Esophagus (tissue), 2 donors: Measurements from ENCODE around the gene CEP20. TPM values are rescaled to one million over a fixed set of nuclear protein-coding genes. Genes with fewer than 3 reads are reported as not detected.

Experiments
- H3K27ac ChIP-seq, 2 donors: one replicate each; pipeline ENCODE4 v1.5.1; 2013; ENCODE audit warnings: low read depth in 2 of 2, mild to moderate bottlenecking in 2 of 2, inconsistent platforms in 1 of 2, low read length in 1 of 2, moderate library complexity in 1 of 2
- H3K27me3 ChIP-seq, 2 donors: one replicate each; pipeline ENCODE4 v1.6.1; 2013; ENCODE audit warnings: low read length in 2 of 2, control low read depth in 1 of 2, mild to moderate bottlenecking in 1 of 2; ENCODE audit not compliant: insufficient read depth in 2 of 2, control insufficient read depth in 1 of 2
- H3K36me3 ChIP-seq, 2 donors: one replicate each; pipeline ENCODE4 v1.6.1; 2013; ENCODE audit warnings: low read length in 1 of 2; ENCODE audit not compliant: control insufficient read depth in 2 of 2, insufficient read depth in 2 of 2
- H3K4me1 ChIP-seq, 2 donors: one replicate each; pipeline ENCODE4 v1.6.1; 2013; ENCODE audit warnings: low read length in 1 of 2; ENCODE audit not compliant: control insufficient read depth in 2 of 2, insufficient read depth in 2 of 2
- H3K4me3 ChIP-seq, 2 donors: one replicate each; pipeline ENCODE4 v1.5.1; 2013; ENCODE audit warnings: low read length in 2 of 2, mild to moderate bottlenecking in 2 of 2, low read depth in 1 of 2, moderate library complexity in 1 of 2
- H3K9me3 ChIP-seq, 2 donors: one replicate each; pipeline ENCODE4 v1.6.1; 2013; ENCODE audit warnings: mild to moderate bottlenecking in 2 of 2, low read depth in 1 of 2, low read length in 1 of 2, moderate library complexity in 1 of 2; ENCODE audit not compliant: control insufficient read depth in 2 of 2, insufficient read depth in 1 of 2
- WGBS, 2 donors: extraction: QIAGEN DNeasy Blood & Tissue Kit; methylation state at CpG; one replicate each; pipeline ENCODE4 v1.1.7; 2013; 5-methylcytosine and 5-hydroxymethylcytosine counted together
- polyA plus RNA-seq, 2 donors: library from polyadenylated mRNA; stranded (reverse); fragments of 200-250 nt; gene quantifications; one replicate each; pipeline ENCODE4 v1.2.3, GENCODE V29; 2013
- donor health status: healthy with polysubstance abuse.
- donor health status: Bipolar disorder and iron deficiency.

The CEP20 gene
- polyA plus RNA-seq, 2 donors = 17.6 to 25.6 TPM

DNA sequence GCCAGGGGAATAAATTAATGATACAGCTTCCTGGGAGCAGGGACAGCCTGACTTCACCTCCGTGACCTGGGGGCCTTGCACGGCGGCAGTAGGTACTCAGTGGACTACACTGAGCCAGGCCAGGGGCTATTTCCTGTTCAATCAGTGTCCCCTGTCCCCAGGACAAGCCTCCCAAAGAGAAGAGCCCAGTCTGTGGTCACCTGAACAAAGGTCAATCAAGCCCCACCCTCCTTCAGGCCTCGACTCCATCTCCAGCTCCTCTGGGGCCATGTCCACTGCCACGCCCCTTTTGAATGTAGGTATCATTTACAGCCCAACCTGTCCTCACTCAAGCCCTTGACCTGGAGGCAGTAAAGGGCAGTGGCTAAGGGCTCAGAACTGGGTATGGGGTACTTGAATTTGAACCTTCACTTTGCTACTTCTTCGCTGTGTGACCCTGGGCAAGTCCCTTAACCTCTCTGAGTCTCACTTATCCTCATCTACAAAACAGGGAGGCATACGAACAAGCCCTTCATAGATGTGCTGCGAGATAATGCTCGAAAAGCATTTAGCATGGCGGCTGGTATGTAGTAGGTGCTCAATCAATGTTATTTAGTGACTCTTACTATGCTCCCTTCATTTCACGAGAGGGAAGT lies 60.6 kb downstream of the CEP20 start:
- H3K4me1 ChIP-seq = no peaks in the 10 kb centered on the region
- no peaks in the 10 kb centered on the region for H3K9me3 ChIP-seq
- H3K36me3 ChIP-seq = no peaks in the 10 kb centered on the region
- peak overlapping the region; percentile 47 to 57 for H3K27ac ChIP-seq
- H3K27me3 ChIP-seq = no peaks in the 10 kb centered on the region
- WGBS, 2 donors = 83 to 90% methylated on average over 11 of the region's 11 CpGs
- H3K4me3 ChIP-seq = no peak overlapping the region

- H3K4me1 ChIP-seq = no peaks in the 10 kb centered on the region
- H3K27me3 ChIP-seq = no peaks in the 10 kb centered on the region
- H3K4me3 ChIP-seq = no peak overlapping the region
- 86 to 88% methylated on average over 7 of the region's 7 CpGs for WGBS, 2 donors
- H3K27ac ChIP-seq = peak overlapping the region in 1 of 2 donors; percentile 57
- no peaks in the 10 kb centered on the region for H3K36me3 ChIP-seq
- no peaks in the 10 kb centered on the region for H3K9me3 ChIP-seq
These were observed 61.1 kb downstream of the CEP20 start for GRCh38 chr16:15827299-15827698.

DNA sequence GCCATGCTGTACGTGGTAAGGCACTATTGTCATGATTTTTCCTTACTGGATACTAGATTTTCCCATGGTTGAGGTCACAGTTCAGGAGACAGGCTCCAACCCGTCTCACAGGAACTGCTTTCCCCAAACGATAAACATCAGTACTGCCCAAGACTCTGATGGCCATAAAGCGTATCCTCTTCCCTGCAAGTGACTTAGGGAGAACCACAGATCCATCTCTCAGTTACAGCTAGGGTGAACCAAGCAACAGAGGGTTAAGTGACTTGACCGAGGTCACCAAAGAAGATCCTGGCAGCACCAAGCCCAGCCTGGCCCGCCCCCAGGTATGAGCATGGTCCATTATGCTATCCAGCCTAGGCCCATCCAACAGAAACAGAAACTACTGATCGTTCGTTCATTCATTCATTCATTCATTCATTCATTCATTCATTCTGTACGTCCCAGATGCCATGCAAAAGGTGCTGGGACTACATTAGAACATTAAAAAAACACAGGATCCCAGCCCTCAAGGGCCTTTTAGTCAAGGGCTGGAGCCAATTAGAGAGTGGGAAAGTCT lies 62.6 kb downstream of the CEP20 start:
- Histone ChIP-seq H3K36me3 (no peaks in the 10 kb centered on the region), H3K27me3 (no peaks in the 10 kb centered on the region), H3K9me3 (no peaks in the 10 kb centered on the region), H3K4me3 (no peak overlapping the region), H3K4me1 (no peaks in the 10 kb centered on the region), H3K27ac (peak overlapping the region in 1 of 2 donors; percentile 24)
- WGBS, 2 donors = 61 to 68% methylated on average over 9 of the region's 9 CpGs

DNA sequence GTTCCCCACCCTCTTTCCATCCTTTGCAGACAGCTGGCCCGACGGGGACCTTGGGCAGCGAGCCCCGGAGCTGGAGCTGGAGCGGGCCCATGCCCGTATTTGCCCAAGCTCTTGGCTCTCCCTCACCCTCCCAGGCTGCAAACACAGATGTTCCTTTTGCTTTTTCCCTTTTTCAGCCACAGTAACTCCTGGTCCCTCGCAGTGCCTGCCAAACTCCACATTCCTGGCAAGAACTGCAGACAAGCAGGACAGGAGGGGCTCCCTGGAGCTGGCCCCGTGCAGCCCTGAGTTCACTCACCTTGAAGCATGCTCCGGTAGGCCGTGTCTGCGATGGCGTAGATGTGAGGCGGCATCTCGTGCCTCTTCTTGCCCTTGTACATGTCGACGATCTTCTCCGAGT lies 65.4 kb downstream of the CEP20 start:
- Histone ChIP-seq H3K36me3 (no peaks in the 10 kb centered on the region), H3K27ac (peak overlapping the region in 1 of 2 donors; percentile 67), H3K4me3 (no peak overlapping the region), H3K9me3 (no peaks in the 10 kb centered on the region), H3K4me1 (no peaks in the 10 kb centered on the region), H3K27me3 (no peaks in the 10 kb centered on the region)
- 42 to 49% methylated on average over 17 of the region's 17 CpGs for WGBS, 2 donors

- Histone ChIP-seq H3K27me3 (no peaks in the 10 kb centered on the region), H3K27ac (peak overlapping the region in 1 of 2 donors; percentile 28)
- WGBS, 2 donors = 84% methylated on average over 7 of the region's 7 CpGs
These were observed 67.6 kb downstream of the CEP20 start for GRCh38 chr16:15820837-15821236.

GRCh38 chr16:15819046-15819445 lies 69.4 kb downstream of the CEP20 start:
- 89 to 97% methylated on average over 2 of the region's 2 CpGs for WGBS, 2 donors
- H3K9me3 ChIP-seq = no peaks in the 10 kb centered on the region
- H3K4me3 ChIP-seq = no peak overlapping the region
- no peaks in the 10 kb centered on the region for H3K36me3 ChIP-seq
- H3K4me1 ChIP-seq = no peaks in the 10 kb centered on the region
- H3K27ac ChIP-seq = peak overlapping the region in 1 of 2 donors; percentile 29
- H3K27me3 ChIP-seq = no peaks in the 10 kb centered on the region

More at GRCh38 chr16:15820837-15821236, 67.6 kb downstream of the CEP20 start:
- no peak overlapping the region for H3K4me3 ChIP-seq
- H3K9me3 ChIP-seq = no peaks in the 10 kb centered on the region
- no peaks in the 10 kb centered on the region for H3K4me1 ChIP-seq
- no peaks in the 10 kb centered on the region for H3K36me3 ChIP-seq

DNA sequence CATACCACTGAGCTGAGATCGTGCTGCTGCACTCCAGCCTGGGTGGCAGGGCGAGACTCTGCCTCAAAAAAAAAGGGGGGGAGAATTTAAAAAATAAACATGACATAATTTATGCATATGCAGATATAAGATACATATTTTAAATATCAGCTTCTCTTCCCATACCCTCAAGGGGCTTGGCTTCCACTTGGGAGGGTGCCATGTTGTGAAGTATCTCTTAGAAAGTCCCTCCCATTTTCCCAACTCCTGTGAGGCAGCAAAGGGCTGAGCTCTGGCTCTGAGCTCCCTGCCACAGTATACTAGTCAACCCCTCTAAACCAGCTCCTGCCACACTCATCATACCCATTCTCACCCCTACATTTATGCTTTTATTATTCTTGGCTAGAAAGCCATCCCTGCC lies 71.0 kb downstream of the CEP20 start:
- H3K27ac ChIP-seq = peak overlapping the region in 1 of 2 donors; percentile 4
- H3K4me3 ChIP-seq = no peak overlapping the region
- WGBS, 2 donors = 76 to 86% methylated on average over 2 of the region's 2 CpGs
- H3K4me1 ChIP-seq = no peaks in the 10 kb centered on the region
- H3K27me3 ChIP-seq = no peaks in the 10 kb centered on the region
- H3K36me3 ChIP-seq = no peaks in the 10 kb centered on the region
- H3K9me3 ChIP-seq = no peaks in the 10 kb centered on the region

DNA sequence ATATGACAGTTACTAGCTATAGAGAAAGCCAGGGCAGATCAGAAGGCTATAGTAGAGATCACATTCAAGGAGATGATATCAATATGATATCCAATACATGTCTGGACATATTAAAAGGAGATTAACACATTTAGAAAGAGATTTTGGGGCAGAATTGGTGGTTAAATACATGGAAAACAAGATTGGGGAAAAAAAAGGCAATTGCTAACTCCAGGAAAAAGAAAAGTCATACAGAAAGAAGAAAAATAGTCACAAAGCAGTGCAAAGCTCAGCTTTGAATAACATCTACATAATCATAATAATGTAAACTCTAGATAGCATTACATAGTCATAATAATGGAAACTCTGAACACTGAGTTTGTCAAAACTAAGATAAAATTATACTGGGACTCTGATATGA lies 72.2 kb downstream of the CEP20 start:
- Histone ChIP-seq H3K27me3 (no peaks in the 10 kb centered on the region), H3K36me3 (no peaks in the 10 kb centered on the region), H3K27ac (no peak overlapping the region), H3K4me1 (no peaks in the 10 kb centered on the region), H3K9me3 (no peaks in the 10 kb centered on the region), H3K4me3 (peak overlapping the region in 1 of 2 donors; percentile 3)
